GM18526 (cell line): Measurements from ENCODE around the gene CFAP46.

Source experiments
- POLR2A ChIP-seq: IDR thresholded peaks from 3 replicates; pipeline ENCODE4 v1.6.1; 2011; ENCODE audit not compliant: insufficient read length; ENCODE audit errors: extremely low read depth

Gene CFAP46

DNA sequence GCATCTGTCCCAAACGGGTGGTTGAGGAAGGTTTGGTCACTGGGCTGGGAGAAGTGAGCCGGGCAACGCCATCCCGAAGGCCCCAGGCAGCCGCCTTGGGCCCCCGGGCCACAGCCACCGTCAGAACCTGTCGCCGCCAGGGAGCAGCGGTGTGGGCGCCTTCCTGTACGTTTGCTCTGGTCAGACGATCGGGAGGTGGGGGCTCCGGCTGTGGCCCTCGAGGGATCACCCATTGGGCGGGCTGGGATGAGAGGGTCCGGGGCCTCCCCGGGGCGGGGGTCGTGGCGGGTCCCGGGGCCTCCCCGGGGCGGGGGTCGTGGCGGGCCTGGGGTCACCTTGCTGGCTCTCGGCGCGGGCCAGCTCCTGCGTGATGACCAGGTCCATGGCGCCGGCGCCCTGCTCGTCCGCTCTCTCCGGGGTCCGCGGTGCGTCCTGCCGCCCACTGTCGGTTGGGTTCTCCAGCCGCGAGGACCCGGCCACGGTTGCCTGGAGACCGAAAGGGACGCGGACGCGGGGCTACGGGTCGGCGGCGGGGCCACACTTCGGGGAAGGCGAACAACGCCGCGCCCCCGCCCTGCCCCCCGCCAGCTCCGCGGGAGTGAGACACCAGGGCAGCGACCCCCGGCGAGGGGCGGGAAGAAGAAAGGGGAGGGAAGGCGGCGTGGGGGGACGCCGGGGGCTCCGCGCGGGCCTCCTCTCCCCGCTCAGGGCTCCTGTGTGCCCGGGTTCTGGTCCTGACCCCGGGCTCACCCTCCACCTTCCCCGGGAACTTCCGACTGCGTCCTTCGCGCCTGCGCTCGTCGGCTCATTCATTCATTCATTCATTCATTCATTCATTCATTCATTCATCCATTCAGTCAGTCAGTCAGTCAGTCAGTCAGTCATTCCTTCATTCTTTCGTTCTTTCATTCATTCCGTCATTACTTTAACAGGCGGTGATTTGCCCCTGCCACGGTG is at the start of gene CFAP46:
Gene CFAP46 (minus strand): TSS at position 470 of the 957 bp plus-strand sequence. CDS start 86 bp downstream, at position 384.
- TF ChIP-seq POLR2A, result no peak

DNA sequence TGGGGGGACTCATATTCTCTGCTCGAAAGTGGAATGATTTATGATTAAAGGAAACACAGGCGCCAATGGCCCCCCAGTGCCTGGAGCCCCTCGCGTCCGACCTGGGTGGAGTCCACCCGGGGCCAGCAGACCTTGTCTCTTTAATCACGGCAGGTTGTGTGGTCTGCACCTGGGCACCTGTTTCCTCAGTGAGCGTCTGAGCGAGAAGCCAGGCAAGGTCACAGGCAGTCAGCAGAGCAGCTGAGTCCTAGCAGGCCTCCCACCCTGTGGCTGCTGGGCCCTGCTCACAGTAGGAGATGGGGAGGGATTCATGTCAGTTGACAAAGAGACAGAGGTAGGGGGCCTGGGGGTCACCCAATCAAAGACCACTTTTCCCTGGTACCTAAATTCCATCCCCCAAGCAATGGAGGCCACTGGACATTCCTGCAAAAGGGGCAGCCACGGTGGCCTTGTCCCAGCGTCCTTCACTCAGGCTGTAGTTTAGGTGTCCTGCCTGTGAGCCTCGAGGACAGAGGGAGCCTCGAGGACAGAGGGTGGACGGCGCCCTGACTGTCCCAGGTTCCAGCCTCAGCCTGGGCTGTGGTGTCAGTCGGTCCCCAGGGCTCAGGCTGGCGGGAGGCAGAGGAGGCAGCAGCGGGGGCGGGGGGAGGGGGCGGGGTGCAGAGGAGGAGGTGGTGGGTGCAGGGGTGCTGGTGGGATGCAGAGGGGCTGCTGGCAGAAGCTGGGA is 49.5 kb upstream of the CFAP46 start:
- TF ChIP-seq POLR2A, result no peak

DNA sequence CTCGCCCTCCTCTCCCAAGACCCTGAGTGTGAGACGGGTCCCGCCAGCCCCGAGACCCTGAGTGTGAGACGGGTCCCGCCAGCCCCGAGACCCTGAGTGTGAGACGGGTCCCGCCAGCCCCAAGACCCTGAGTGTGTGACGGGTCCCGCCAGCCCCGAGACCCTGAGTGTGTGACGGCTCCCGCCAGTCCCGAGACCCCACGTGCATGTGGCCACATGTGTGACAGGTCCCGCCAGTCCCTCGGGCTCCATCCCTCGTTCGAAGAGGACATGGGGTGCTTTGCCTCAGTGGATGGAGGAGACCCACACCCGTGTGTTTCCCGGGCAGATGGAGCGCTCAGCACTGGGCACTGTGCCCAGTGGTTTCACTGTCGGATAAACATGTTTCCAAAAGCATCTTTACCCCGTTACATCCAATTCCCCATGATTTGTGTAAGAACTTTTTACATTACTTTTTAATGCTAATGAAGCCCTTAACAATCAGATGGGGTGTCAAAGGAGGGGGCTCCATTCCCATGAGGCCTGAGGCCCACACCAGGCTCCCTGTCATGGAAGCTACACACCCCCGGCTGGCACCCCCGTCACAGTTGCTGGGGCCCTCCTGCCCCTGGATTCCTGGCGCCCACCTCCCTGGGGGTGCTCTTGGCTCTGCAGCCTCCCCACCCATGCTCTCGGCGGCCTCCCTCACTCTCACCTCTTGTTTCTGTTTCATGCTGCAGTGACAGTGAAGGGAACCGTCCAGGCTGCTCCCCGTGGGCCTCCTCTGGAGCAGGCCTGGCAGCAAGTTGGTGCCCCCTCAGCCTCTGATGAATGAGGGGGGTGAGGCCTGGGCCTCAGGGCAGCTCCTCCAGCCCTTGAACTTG is 48.5 kb upstream of the CFAP46 start:
- no peak for TF ChIP-seq POLR2A

DNA sequence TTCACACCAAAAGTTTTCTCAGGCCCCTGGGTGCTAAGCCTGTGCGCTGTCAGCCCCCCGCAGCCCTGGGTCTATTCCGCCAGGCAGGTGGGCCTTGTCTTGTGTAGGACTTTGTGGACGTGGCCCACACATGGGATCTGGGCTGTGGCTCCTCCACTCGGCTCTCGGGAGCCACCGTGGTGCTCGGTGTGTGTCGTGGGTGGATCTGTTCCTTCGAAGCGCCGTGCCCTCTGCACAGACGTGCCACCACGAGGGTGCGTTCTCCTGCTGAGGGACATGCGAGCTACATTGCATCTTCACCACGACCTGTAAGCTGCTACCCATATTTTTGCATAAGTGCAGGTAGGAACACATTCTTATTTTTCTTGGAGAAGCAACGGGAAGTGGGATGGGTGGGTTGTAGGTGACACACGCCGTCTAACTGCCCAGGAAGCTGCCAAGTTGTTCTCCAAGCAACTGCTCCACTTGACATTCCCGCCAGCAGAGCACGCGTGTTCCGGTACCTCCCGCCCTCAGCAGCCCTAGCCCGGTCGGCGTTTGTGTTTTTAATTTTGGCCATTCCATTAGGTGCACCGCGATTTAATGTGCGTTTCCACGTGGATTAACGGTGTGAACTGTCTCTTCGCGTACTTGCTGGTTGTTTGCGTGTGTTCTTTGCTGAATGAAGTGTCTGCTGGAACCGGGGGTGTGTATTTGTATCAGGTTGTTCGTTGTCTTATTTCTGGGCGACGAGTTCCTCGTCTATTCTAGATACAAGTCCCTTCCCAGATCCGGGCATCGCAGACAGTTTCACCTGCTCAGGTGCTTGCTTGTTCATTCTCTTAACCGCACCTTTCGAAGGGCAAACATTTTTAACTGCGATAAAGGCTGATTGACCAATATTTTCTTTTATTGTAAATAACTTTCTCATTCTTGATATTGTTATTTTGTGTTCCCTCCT is 47.4 kb upstream of the CFAP46 start:
- no peak for TF ChIP-seq POLR2A

DNA sequence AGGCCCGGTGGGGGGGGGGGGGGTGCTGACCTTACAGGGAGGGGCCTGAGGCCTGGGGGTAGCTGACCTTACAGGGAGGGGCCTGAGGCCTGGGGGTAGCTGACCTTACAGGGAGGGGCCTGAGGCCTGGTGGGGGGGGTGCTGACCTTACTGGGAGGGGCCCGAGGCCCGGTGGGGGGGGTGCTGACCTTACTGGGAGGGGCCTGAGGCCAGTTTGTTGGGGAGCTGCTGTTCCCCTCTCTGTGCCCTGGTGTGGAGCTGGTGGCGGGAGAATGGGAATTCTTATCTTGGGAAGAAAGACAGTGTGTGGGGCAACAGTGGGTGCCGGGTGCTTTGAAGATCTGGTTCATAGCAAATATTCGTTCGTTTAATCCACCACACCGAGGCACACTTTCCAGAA is 46.6 kb upstream of the CFAP46 start:
- TF ChIP-seq POLR2A, result no peak

DNA sequence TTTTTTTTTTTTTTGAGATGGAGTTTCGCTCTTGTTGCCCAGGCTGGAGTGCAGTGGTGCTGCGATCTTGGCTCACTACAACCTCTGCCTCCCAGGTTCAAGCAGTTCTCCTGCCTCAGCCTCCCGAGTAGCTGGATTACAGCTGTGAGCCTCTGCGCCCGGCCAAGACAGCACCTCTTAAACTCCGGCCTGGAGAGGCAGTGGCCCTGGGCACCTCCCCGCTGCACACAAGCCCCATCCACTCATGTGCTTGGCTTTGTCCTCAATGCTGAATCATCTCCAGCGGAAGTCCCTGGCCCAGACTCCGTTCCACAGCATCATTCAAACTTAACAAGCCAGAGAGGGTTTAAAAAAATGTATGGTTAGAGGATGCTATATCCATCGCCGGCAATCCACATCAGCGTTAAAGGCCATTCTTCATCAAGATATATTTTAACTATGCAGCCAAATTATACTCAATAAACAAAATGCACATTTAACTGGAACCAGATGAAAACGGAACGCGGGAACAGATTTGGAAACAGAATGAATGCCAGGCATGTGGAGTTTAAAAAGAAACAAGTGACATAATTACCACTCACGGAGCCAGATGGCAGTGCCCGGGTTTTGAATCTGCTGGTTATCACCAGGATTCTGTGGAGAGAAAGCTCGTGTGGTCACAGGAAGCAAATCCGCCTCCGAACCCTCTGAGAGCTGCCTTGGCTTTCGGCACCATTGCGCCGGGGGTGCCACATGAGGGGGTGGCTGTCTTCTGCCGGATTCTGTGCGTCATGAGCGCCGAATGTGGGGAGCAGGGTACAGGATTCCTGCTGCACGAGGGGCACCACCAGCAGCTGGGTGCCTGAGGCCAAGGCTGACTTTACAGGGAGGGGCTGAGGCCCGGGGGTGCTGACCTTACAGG is 45.6 kb upstream of the CFAP46 start:
- TF ChIP-seq POLR2A, result no peak

DNA sequence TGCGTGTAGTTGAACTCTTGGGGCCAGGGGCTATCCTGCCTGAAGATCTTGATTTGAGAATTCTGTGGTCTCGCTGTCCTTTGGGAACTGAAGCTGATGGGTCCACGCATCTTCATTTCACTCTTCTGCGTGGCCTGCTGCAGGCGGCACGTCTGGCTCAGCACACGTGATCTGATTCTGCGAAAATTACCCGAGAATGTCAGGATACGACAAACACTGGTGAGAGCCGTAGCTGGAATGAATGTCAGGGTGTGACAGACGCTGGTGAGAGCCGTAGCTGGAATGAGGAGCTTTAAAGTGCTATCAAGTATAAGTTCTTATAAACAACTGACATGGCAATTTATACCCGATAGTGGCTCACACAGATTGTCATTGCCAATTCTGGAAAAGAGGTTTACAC is 44.6 kb upstream of the CFAP46 start:
- no peak for TF ChIP-seq POLR2A

DNA sequence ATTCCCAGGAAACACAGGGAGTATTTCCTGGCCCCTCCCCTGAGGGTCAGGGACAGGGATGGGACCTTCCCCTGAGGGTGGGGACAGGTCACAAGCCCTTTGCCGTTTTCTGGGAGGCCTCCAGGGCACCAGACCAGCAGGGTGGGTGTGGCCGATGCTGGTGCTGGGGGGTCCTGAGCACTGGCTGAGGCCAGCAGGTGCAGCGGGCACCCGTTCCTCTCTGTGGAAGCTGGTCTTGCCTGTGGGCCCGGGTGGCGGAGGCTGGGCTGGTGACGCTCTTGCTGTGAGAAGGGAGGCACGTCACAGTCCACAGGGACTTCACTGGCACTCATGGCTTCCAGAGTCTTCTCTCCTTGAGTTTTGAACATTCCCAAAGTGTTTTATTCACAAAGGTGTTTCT is 44.2 kb upstream of the CFAP46 start:
- no peak for TF ChIP-seq POLR2A

DNA sequence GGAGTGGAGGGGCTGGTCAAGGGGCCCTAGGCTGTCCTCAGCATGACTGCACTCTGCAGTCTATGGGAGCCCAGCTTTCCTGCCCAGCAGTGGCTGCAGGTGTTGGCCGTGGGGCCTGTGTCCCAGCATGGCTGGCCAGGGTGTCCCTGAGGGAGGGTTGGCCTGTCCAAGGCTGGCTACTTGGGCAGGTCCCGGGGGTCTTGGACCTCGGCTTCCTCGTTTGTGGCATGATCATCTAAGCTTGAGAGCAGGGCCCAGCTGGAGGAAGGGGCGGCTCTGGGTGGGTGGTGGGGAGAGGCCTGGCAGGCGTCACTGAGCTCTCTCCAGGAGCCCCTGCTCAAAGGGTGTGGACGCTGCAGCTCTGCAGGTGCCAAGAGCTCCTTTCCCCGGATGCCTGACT is 43.7 kb upstream of the CFAP46 start:
- no peak for TF ChIP-seq POLR2A

DNA sequence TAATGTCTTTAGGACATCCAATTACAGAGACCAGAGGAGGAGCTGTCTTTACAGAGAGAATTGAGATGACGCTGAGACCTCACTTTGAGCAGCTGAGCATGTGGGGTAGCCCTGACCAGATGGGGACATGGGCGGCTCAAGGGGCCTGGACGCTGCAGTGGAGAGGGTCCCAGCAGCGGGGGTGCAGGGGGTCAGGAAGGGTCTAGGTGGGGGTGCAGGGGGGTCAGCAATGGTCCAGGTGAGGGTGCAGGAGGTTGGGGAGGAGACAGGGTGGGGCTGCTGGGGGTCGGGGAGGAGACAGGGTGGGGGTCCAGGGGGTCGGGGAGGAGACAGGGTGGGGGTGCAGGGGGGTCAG is 43.2 kb upstream of the CFAP46 start:
- no peak for TF ChIP-seq POLR2A

DNA sequence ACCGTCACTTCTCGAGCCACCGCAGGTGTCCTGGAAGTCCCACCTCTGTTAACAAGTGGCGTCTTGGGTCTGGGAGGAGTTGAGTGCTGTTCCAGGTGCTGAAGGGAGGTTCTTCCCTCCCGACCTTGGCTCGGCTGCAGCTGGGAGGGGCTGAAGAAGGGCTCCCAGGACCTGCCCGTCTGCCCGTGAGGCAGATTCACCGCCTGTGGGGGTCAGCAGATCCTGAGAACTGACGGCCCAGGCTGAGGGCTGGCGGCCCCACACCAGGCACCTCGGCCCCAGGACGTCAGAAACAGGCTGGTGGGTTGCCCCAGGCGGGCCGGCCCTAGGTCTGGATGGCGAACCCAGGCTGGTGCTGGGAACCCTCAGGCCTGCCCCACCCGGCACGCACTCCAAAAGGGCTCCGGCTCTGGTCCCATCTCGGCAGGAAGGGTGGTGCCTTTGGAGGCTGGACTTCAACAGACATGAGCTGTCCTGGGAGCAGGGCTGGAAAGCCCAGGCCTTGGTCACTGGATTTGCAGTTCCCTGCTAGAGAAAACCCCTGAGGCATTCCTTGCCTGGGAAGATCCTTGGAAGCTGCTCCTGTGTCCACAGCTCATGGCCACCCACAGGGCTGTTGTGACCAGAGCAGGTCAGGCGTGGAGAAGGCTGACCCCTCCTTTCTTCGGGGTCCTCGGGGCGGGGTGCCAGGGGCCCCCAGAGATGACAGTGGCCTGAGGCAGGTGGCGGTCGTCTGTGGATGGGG is 42.6 kb upstream of the CFAP46 start:
- TF ChIP-seq POLR2A, result no peak

DNA sequence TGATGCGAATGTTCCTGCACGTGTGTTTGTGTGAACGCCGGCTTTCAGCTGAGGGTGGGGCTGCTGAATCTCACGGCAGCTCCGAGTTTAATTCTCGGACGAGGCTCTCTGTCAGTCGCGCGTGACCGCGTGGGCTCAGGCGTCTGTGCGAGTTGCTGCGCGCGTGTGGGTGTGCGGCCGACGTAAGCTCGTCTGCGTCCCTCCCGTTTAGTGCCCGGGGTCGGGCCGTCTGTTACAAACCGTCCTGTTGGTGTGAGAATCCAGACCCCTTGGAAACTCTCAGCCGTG is 41.6 kb upstream of the CFAP46 start:
- TF ChIP-seq POLR2A, result no peak
